D721Med (cell line): Measurements from ENCODE around the gene NPAS2.

ENCODE experiments used
- DNase-seq: peaks from one replicate; pipeline ENCODE4 v3.0.0; 2011; ENCODE audit warnings: low spot score; ENCODE audit not compliant: insufficient read length
- FAIRE-seq: peaks from 2 replicates; lab custom pipeline; 2011; peaks lifted over from hg19 to GRCh38; lab: Jason Lieb, UNC
- CTCF ChIP-seq: IDR thresholded peaks from 2 replicates; pipeline ENCODE4 v1.5.1; 2012; ENCODE audit warnings: mild to moderate bottlenecking, control low read depth; ENCODE audit not compliant: insufficient read depth; ENCODE audit errors: missing control alignments

The NPAS2 gene

DNA sequence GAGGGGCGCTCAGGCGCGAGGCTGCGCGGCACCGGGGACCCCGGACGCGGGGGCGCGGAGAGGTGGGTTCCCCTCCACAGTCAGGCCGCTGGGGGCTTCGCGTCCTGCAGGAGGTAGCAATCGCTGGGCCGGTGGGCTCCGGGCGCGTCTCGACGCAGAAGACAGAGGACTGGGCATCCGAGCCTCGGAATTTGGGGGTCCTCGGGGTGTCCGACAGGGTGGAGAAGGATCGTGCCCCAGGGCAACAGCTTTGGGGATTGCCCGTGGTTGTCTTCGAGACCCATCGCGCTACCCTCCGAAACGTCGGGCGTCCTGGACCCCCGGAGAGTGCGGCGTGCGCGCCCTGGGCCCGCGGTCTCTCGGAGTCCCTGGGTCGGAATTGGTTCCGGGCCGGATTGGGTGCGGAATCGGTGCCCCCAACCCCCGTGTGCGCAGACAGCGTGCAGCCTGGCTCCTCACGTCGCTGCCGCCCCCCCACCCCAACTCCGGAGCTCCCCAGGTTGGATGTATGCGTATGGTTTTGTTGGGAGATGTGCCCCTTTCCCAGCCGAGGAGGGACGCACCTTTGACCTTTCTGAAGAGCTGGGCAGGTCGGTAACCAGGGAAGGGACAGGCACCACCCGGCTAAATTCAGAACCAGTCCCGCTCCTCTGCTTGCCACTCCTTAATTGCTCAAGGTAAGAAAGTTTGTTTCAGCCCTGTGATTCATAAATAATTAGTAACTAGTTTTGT, 750 bp downstream of the NPAS2 start:
- no peak for TF ChIP-seq CTCF
- DNase-seq (no peak), FAIRE-seq (no peak)

DNA sequence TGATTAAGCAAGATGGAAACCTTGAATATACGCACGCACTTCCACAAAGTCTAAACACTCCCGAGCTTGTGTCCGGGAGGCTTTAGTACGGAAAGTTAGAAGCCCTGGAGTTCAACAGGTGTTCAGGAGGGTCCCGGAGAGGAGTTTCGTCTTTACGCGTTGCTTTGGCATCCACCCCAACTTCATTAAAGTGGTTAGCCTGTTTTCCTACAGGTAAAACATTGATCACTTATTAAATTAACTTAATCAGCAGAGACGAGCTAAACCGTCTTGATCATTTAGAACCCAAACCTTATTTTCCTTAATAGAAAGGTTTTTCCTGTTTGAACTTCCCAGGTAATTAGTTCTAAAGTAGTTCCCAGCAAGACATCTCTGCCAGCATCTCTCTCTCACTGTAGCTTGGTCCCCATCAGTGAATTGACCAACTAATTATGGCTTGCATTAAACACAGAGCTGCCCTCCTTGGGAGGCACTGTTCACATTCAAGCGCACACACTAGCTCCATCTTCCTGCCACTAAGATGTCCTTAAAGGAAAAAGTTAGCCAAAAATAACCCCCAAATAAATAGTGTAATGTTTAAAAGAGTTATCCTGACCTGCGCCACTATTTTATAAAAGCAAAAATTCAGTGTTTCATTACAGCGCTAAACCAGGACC, 1.4 kb downstream of the NPAS2 start:
- TF ChIP-seq CTCF = no peak
- FAIRE-seq (no peak), DNase-seq (no peak)

DNA sequence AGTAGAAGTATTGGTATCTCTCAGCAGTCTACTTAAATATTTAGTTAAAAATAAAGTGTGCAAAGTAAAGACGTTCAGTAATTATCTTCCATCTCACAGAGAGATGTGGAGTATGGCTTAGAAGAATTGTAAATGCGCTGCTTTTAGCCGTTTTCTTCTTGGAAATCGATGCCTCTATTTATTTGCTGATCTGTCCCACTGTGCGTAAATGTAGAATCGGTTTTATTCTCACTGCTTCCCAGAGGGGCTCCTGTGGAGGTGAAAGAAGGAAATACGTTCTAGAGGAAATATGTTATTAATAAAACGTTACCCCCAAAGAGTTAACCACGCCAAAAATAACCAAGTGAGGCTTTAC, 1.9 kb downstream of the NPAS2 start:
- no peak for DNase-seq
- no peak for FAIRE-seq
- TF ChIP-seq CTCF = no peak

DNA sequence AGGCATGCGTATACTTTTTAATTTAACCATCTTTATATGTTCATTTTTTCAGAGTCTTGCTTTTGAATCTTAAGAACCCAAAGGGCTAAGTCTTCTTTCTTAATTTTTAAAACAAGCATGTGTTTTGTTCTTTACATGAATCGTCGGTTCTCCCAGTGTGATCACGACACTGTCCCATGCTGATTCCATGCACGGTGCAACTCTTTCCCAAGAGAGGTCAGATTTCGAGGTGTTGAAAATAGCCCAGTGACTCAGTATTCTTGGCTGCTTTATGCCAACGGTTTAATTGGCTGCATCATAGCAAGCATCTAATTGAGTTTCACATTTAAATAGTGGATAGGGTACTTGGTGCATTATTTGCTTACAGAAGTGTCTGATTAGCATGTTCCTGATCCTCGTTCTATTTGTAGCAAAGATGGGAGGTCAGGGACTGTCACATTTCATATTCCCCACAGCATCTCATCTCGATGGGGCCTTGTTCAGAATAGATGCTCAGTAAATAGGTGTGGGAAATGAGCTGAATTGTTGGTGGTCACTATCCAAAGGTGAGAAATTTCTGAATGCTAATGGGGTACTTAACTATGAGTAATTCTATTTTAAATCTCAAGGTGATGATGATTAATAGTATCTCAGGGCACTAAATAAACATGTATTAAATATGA, 2.8 kb downstream of the NPAS2 start:
- FAIRE-seq = no peak
- no peak for TF ChIP-seq CTCF

GRCh38 chr2:100823665-100824438, 3.9 kb downstream of the NPAS2 start:
- DNase-seq (no peak), FAIRE-seq (no peak)
- TF ChIP-seq CTCF = no peak

More for the DNA sequence above, 2.8 kb downstream of the NPAS2 start:
- DNase-seq = no peak

- no peak for TF ChIP-seq CTCF
- no peak for DNase-seq
- no peak for FAIRE-seq
These were observed 4.9 kb downstream of the NPAS2 start for GRCh38 chr2:100824842-100825241.
